Measurements from ENCODE around the gene MTFP1.
"Not testable (repeated sequence)": the region's sequence is repeated elsewhere in the genome, so short reads cannot be mapped to it uniquely, and the experiment has no call there.

The MTFP1 gene

GRCh38 chr22:30402028-30402765, 23.4 kb upstream of the MTFP1 start:
- DNase-seq (ENCODE audit: low read depth, low spot score): no peak

DNA sequence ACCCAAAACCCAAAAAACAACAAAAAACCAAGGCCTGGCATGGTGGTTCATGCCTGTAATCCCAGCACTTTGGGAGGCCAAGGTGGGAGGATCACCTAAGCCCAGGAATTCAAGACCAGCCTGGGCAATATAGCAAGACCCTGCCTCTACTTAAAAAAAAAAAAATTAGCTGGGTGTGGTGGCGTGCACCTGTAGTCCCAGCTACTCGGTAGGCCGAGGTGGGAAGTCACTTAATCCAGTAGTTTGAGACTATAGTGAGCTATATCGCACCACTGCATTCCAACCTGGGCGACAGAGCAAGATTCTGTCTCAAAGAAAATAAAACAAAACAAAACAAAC, 22.8 kb upstream of the MTFP1 start:
- not testable (repeated sequence) for DNase-seq (ENCODE audit: low read depth, low spot score)

- DNase-seq (ENCODE audit: low read depth, low spot score): no peak
These were observed 21.3 kb upstream of the MTFP1 start for GRCh38 chr22:30404307-30404706.

GRCh38 chr22:30405731-30406130, 19.8 kb upstream of the MTFP1 start:
- no peak for DNase-seq (ENCODE audit: low read depth, low spot score)

- no peak for DNase-seq (ENCODE audit: low read depth, low spot score)
These were observed 19.2 kb upstream of the MTFP1 start for GRCh38 chr22:30406400-30406799.

DNA sequence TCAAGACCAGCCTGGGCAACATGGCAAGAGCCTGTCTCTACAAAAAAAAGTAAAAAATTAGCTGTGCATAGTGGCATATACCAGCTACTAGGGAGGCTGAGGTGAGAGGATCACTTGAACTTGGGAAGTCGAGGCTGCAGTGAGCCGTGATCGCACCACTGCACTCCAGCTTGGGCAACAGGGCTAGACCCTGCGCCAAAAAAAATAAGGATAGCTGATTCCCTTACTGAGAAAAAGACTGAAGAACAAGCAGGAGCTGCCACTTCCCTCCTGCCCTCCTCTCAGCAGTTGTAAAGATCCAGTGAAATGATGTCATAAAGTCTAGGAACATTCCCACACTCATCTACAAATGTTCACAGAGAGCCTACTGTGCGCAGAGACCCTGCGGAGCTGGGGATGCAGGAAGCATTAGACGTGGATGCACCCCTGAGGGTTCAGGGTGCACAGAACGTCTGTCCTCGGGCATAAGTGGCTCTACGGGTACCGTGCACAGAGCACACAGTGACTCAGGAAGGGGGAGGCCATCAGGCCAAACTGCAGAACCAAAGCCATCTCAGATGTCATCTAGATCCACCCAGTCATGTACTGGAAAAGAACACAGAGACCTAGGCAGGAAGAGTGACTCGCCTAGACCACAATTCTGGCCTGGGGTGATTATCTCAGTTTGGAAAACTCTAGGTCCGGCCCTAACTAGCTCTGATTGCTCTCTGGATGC, 17.0 kb upstream of the MTFP1 start:
- no peak for DNase-seq (ENCODE audit: low read depth, low spot score)

- no peak for DNase-seq (ENCODE audit: low read depth, low spot score)
These were observed 13.8 kb upstream of the MTFP1 start for GRCh38 chr22:30411780-30412179.

DNA sequence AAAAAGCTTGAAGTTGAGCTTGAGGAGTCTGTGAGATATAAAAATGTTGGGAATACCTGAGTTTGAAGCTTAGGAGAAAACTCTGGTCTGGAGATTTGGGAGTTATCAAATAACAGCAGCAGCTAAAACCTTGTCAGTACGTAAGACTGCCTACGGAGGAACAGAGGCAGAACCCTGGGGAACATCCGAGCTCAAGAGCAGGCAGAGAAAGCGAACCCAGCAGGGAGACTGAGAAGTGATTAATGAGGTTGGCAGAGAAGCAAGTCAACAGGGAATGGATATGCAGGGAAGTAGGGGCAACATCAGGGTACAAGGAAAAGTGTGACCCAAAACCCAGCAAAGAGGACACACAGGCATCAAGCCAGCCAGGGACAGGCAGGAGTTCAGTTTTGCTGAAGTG, 12.6 kb upstream of the MTFP1 start:
- no peak for DNase-seq (ENCODE audit: low read depth, low spot score)

GRCh38 chr22:30413745-30414524, 11.6 kb upstream of the MTFP1 start:
- DNase-seq (ENCODE audit: low read depth, low spot score): no peak

DNA sequence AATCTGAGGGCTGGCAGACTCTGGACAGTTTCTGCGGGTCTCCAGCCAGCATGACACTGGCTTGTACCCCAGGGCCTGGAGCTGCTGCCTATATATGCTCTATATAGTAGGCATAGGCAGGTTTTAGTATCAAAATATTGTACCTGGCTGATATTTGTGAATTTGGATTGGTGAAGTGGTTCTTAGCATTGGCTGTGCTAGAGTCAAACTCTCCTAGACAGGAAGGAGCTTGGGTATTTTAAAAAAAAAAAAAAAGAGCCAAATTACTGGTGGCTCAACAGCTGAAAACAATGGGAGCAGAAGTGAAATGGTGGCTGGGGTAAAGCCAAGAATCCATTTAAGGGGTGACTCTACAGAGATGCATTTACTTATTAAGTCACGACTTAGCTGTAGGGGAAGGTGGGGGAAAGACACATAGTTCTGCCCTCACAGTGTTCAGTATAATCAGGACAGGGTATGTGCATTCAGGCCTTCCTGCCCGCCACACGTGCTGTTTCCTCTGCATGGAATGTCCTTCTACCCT, 11.0 kb upstream of the MTFP1 start:
- no peak for DNase-seq (ENCODE audit: low read depth, low spot score)

DNA sequence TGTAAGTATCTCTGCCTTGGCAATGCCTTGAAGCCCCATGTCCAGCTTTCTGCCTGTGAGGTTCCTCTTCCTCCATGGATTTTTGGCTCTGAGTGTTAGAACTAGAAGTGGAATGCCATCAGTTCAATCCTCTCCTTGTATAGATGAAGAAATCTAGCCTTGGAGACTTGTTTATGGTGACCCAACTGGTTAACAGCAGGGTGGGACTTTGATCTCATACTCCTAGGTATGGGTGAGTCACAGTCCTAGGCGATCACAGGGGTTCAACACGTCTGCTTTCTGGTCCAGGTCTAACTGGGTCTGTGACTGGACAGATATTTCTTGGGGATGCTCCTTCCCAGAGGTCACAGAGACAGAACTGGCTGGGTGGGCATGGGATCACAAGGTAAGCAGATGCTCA, 9.2 kb upstream of the MTFP1 start:
- no peak for DNase-seq (ENCODE audit: low read depth, low spot score)

GRCh38 chr22:30416837-30417236, 8.7 kb upstream of the MTFP1 start:
- DNase-seq (ENCODE audit: low read depth, low spot score): no peak

- no peak for DNase-seq (ENCODE audit: low read depth, low spot score)
These were observed 5.0 kb upstream of the MTFP1 start for GRCh38 chr22:30420347-30421125.

GRCh38 chr22:30421695-30422480, 3.7 kb upstream of the MTFP1 start:
- no peak for DNase-seq (ENCODE audit: low read depth, low spot score)

GRCh38 chr22:30422481-30423300, 2.9 kb upstream of the MTFP1 start:
- DNase-seq (ENCODE audit: low read depth, low spot score): no peak

GRCh38 chr22:30423301-30423958, 2.1 kb upstream of the MTFP1 start:
- DNase-seq (ENCODE audit: low read depth, low spot score): no peak

- peak; percentile 95 for DNase-seq (ENCODE audit: low read depth, low spot score)
These were observed 1.5 kb upstream of the MTFP1 start for GRCh38 chr22:30423959-30424533.

DNA sequence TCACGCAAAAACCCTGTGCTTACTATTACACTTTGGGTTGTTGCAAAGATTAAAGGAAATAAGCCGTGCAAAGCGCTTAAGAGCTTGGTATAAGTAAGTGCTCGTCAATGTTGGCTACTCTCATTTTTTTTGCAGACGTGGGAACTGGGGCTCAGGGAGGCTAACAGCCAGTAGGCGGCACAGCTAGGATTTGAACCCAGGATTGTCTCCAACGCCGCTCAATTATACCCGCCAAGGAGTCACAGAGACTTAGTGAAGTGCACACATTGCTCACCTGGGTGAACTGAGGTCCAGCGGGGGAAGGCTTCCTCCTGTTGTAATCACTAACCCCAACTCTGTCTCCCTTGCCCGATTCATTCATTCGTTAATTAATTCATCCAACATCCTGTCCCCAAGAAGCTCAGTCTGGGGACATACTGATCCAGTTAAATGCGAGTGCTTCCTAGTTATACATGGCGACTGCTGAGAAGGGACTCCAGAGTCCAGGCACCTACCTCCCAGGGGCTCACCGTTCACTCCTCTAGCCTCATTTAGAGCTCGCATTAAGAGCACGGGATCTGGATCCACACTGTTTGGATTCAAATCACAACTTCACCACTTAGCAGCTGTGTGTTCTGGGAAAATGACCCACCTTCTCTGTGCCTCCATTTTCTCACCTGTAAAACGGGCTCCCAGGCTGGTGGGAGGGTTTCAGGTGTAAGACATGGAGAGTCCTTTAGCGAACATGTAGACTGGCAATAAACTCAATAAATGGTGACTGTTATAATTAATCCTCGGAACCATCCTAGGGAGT, 838 bp upstream of the MTFP1 start:
- no peak for DNase-seq (ENCODE audit: low read depth, low spot score)
